ENCODE results near the gene PHF11. TPM values are rescaled to one million over a fixed set of nuclear protein-coding genes. Genes with fewer than 3 reads are reported as not detected.

Gene PHF11
- total RNA-seq, 2 donors from 2014 or later: 98.9 to 145 TPM

DNA sequence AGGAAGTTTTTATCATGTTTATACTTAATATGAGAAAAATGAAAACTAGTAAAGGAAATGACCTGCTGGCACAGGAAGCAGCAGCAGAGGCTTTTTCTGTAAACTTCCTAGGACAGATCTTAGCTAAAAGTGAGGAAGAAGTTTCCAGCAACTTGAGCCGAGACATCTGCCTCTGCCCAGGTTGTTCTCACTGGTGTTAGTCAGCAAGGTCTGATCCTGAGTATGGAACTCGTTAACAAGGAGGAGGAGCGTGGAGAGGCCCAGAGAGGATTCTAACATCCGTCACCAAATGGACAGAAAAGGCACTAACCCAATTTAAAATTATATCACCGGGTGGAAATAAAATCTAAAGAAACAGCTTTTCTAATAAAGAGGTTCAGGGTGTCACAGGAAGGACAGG is 43.6 kb downstream of the PHF11 start:
- no peaks in the 10 kb centered on the region for H3K27me3 Mint-ChIP-seq (ENCODE audit: low read depth)
- peak overlapping the region in 1 of 2 donors; percentile 24 for H3K4me3 Mint-ChIP-seq
- DNase-seq (no peak), ATAC-seq (replicated peaks in 1 of 2) (no peak)
- peak overlapping the region; percentile 78 for H3K27ac Mint-ChIP-seq
- H3K4me1 Mint-ChIP-seq (ENCODE audit: low read depth): peaks cover 19% of the 10 kb centered on the region
- H3K36me3 Mint-ChIP-seq (ENCODE audit: insufficient read depth in 2 of 2): peaks cover 2 to 12% of the 10 kb centered on the region in 2 donors
- no peaks in the 10 kb centered on the region for H3K9me3 Mint-ChIP-seq

GRCh38 chr13:49539746-49540145 is 44.0 kb downstream of the PHF11 start:
- Mint-ChIP-seq H3K4me3 (no peak overlapping the region), H3K27ac (peak overlapping the region; percentile 88)
- no peak for DNase-seq

DNA sequence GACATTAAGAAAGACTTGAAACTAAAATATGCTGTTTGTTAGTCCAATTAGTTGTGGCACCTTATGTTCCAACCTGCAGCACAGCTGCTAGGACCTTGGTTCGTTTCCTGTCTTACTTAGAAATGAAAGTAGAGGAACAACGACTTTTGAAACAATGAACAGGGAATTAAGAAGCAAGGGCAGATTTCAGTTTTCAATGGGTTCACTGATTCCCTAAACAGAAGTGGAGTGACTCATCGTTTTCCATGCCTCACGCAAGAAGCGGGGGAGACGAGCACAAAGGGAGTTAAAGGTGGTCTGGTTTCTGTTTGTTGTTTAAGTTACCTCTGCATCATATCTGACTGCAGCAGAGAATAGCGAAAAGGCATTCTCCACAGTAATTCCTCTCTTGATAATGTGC is 44.8 kb downstream of the PHF11 start:
- Mint-ChIP-seq H3K9me3 (no peaks in the 10 kb centered on the region), H3K36me3 (ENCODE audit: insufficient read depth in 2 of 2) (peaks cover 2 to 12% of the 10 kb centered on the region in 2 donors), H3K27ac (peak overlapping the region; percentile 88), H3K4me1 (ENCODE audit: low read depth) (peaks cover 19% of the 10 kb centered on the region), H3K27me3 (ENCODE audit: low read depth) (no peaks in the 10 kb centered on the region), H3K4me3 (peak overlapping the region; percentile 60 to 79)
- ATAC-seq (replicated peaks in 1 of 2): no peak
- no peak for DNase-seq

More at GRCh38 chr13:49539746-49540145, 44.0 kb downstream of the PHF11 start:
- peaks cover 2 to 12% of the 10 kb centered on the region in 2 donors for H3K36me3 Mint-ChIP-seq (ENCODE audit: insufficient read depth in 2 of 2)
- H3K4me1 Mint-ChIP-seq (ENCODE audit: low read depth): peaks cover 19% of the 10 kb centered on the region
- no peaks in the 10 kb centered on the region for H3K9me3 Mint-ChIP-seq
- ATAC-seq (replicated peaks in 1 of 2): no peak
- H3K27me3 Mint-ChIP-seq (ENCODE audit: low read depth): no peaks in the 10 kb centered on the region

DNA sequence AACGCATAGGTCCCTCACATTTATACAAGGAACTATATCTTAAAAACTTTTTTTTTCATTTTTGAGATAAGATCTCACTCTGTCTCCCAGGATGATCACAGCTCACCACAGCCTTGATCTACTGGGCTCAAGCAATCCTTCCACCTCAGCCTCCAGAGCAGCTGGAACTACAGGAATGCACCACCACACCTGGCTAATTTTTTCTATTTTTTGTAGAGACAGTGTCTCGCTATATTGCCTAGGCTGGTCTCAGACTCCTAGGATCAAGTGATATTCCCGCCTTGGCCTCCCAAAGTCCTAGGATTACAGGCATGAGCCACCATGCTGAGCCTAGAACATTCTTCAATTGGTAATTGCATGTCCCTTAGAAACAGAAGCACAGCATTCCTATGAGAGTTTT is 47.9 kb downstream of the PHF11 start:
- H3K27me3 Mint-ChIP-seq (ENCODE audit: low read depth): no peaks in the 10 kb centered on the region
- DNase-seq (no peak), ATAC-seq (replicated peaks in 1 of 2) (no peak)
- no peaks in the 10 kb centered on the region for H3K9me3 Mint-ChIP-seq
- no peak overlapping the region for H3K4me3 Mint-ChIP-seq
- H3K27ac Mint-ChIP-seq: no peak overlapping the region
- H3K36me3 Mint-ChIP-seq (ENCODE audit: insufficient read depth in 2 of 2): peaks cover 3 to 15% of the 10 kb centered on the region in 2 donors
- peaks cover 19% of the 10 kb centered on the region for H3K4me1 Mint-ChIP-seq (ENCODE audit: low read depth)

DNA sequence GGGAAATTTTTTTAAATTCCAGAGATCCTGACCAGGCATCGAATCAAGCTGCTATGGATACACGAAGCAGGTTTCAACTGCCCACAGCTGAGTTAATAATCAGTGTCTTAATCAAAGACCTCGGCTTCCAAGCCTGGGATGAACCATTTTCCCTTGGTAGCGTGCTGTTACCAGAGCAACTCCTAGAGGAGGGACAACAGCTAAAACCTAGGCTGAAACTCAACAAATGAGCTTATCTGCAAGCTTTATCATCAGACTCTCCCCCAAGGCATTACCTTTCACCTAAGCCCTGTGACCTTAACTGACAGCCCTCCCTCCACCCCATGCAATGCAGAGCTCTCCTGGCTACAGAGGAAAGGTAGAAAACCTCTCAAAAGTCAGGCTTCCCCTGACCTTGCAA is 49.9 kb downstream of the PHF11 start:
- ATAC-seq (replicated peaks in 1 of 2) (no peak), DNase-seq (no peak)
- Mint-ChIP-seq H3K9me3 (no peaks in the 10 kb centered on the region), H3K27me3 (ENCODE audit: low read depth) (no peaks in the 10 kb centered on the region), H3K4me1 (ENCODE audit: low read depth) (peaks cover 4% of the 10 kb centered on the region), H3K4me3 (no peak overlapping the region), H3K36me3 (ENCODE audit: insufficient read depth in 2 of 2) (peaks cover 2 to 8% of the 10 kb centered on the region in 2 donors), H3K27ac (no peak overlapping the region)

DNA sequence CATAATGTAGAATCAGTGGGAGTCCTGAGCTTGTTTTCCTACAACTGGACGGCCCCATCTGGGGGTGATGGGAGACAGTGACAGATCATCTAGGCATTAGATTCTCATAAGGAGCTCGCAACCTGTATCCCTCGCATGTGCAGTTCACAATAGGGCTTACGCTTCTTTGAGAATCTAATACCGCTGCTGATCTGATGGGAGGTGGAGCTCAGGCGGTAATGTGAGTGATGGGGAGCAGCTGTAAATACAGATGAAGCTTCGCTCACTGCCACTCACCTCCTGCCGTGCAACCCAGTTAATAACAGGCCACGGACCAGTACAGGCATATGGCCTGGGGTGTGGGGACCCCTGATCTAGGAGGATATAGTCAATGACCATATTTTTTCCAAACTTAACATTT is 50.8 kb downstream of the PHF11 start:
- Mint-ChIP-seq H3K27me3 (ENCODE audit: low read depth) (no peaks in the 10 kb centered on the region), H3K4me1 (ENCODE audit: low read depth) (no peaks in the 10 kb centered on the region), H3K4me3 (no peak overlapping the region), H3K9me3 (no peaks in the 10 kb centered on the region), H3K27ac (no peak overlapping the region), H3K36me3 (ENCODE audit: insufficient read depth in 2 of 2) (peaks cover 2 to 7% of the 10 kb centered on the region in 2 donors)
- ATAC-seq (replicated peaks in 1 of 2) (no peak), DNase-seq (no peak)

- no peaks in the 10 kb centered on the region for H3K9me3 Mint-ChIP-seq
- peaks cover 2 to 6% of the 10 kb centered on the region in 2 donors for H3K36me3 Mint-ChIP-seq (ENCODE audit: insufficient read depth in 2 of 2)
- H3K27me3 Mint-ChIP-seq (ENCODE audit: low read depth): no peaks in the 10 kb centered on the region
- DNase-seq (no peak), ATAC-seq (replicated peaks in 1 of 2) (no peak)
- no peaks in the 10 kb centered on the region for H3K4me1 Mint-ChIP-seq (ENCODE audit: low read depth)
- H3K27ac Mint-ChIP-seq: no peak overlapping the region
- no peak overlapping the region for H3K4me3 Mint-ChIP-seq
Observed at GRCh38 chr13:49549289-49549688, 53.5 kb downstream of the PHF11 start.

GRCh38 chr13:49550942-49551644 is 55.3 kb downstream of the PHF11 start:
- ATAC-seq (replicated peaks in 1 of 2) (no peak), DNase-seq (no peak)
- no peaks in the 10 kb centered on the region for H3K9me3 Mint-ChIP-seq
- H3K36me3 Mint-ChIP-seq (ENCODE audit: insufficient read depth in 2 of 2): peaks cover 2 to 6% of the 10 kb centered on the region in 2 donors
- H3K4me3 Mint-ChIP-seq: no peak overlapping the region
- H3K27ac Mint-ChIP-seq: no peak overlapping the region
- H3K4me1 Mint-ChIP-seq (ENCODE audit: low read depth): no peaks in the 10 kb centered on the region
- no peaks in the 10 kb centered on the region for H3K27me3 Mint-ChIP-seq (ENCODE audit: low read depth)

DNA sequence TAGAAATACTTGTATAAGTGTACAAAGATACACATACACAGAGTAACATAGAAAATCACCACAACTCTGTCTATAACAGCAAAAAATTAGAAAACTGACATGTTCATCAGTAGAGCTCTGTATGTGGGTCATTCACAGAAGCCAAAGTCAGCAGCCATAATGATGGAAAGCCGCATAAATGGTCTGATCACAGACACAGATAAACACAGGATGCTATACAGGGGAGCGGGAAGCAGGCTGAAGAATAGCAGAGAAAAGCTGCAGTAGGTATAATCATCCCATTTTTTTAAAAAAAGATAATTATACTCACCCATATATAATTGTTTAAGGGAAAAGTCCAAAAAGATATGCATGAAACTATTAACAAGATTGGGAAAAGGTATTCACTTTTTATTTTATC is 58.1 kb downstream of the PHF11 start:
- Mint-ChIP-seq H3K27me3 (ENCODE audit: low read depth) (no peaks in the 10 kb centered on the region), H3K4me1 (ENCODE audit: low read depth) (no peaks in the 10 kb centered on the region), H3K36me3 (ENCODE audit: insufficient read depth in 2 of 2) (peaks cover 2 to 6% of the 10 kb centered on the region in 2 donors), H3K27ac (no peak overlapping the region), H3K4me3 (no peak overlapping the region), H3K9me3 (no peaks in the 10 kb centered on the region)
- no peak for DNase-seq
- ATAC-seq (replicated peaks in 1 of 2): no peak

- no peak for DNase-seq
- H3K4me3 Mint-ChIP-seq: no peak overlapping the region
- H3K36me3 Mint-ChIP-seq (ENCODE audit: insufficient read depth in 2 of 2): peaks cover 5 to 11% of the 10 kb centered on the region in 2 donors
- no peaks in the 10 kb centered on the region for H3K4me1 Mint-ChIP-seq (ENCODE audit: low read depth)
- H3K27ac Mint-ChIP-seq: no peak overlapping the region
- no peaks in the 10 kb centered on the region for H3K27me3 Mint-ChIP-seq (ENCODE audit: low read depth)
- no peak for ATAC-seq (replicated peaks in 1 of 2)
- no peaks in the 10 kb centered on the region for H3K9me3 Mint-ChIP-seq
Observed at GRCh38 chr13:49554387-49554786, 58.6 kb downstream of the PHF11 start.

GRCh38 chr13:49559006-49559405 is 63.3 kb downstream of the PHF11 start:
- Mint-ChIP-seq H3K4me1 (ENCODE audit: low read depth) (peaks cover 16% of the 10 kb centered on the region), H3K36me3 (ENCODE audit: insufficient read depth in 2 of 2) (peaks cover 6 to 20% of the 10 kb centered on the region in 2 donors), H3K27me3 (ENCODE audit: low read depth) (no peaks in the 10 kb centered on the region), H3K27ac (no peak overlapping the region), H3K9me3 (no peaks in the 10 kb centered on the region), H3K4me3 (no peak overlapping the region)
- no peak for ATAC-seq (replicated peaks in 1 of 2)
- no peak for DNase-seq

DNA sequence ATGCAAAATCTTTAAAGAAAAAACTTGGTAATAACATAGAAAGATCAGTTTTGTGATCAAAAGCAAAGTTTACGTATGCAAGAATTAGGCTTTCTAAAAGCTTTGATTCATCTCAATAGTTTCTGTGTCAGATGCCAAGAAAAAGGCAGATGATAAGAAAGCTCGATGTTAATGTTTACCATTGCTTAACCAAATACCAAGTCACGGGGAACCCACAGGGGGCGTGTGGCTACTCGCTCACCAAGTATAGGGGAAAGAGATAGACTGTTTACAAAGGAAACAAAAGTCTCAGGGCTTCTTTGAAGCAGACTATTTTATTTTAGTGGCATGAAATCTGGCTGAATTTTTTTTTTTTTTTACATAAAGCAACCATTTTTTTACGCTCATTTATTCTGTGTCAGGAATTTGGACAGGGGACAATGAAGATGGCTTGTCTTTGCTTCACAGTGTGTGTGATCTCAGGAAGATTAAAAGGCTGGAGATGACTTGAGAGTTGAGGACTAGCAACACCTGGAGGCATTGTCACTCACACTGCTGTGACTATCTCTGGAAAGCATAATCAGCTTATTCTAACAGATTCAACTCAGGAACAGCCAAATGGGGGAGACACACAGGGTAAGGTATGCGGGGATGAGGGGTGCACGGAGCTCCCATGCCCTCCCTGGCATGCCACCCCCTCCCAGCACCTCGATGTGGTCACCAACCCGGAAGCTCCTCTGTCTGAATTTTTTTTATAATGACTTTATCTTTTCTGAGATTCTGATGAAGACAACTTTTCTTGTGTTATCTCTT is 64.7 kb downstream of the PHF11 start:
- H3K4me3 Mint-ChIP-seq: no peak overlapping the region
- H3K4me1 Mint-ChIP-seq (ENCODE audit: low read depth): peaks cover 16% of the 10 kb centered on the region
- H3K27ac Mint-ChIP-seq: peak overlapping the region; percentile 11
- DNase-seq (no peak), ATAC-seq (replicated peaks in 1 of 2) (no peak)
- H3K27me3 Mint-ChIP-seq (ENCODE audit: low read depth): no peaks in the 10 kb centered on the region
- H3K9me3 Mint-ChIP-seq: no peaks in the 10 kb centered on the region
- peaks cover 7 to 20% of the 10 kb centered on the region in 2 donors for H3K36me3 Mint-ChIP-seq (ENCODE audit: insufficient read depth in 2 of 2)

- ATAC-seq (replicated peaks in 1 of 2): no peak
- peaks cover 16% of the 10 kb centered on the region for H3K4me1 Mint-ChIP-seq (ENCODE audit: low read depth)
- no peak overlapping the region for H3K4me3 Mint-ChIP-seq
- no peaks in the 10 kb centered on the region for H3K27me3 Mint-ChIP-seq (ENCODE audit: low read depth)
- no peak overlapping the region for H3K27ac Mint-ChIP-seq
- DNase-seq: no peak
- H3K9me3 Mint-ChIP-seq: no peaks in the 10 kb centered on the region
- H3K36me3 Mint-ChIP-seq (ENCODE audit: insufficient read depth in 2 of 2): peaks cover 7 to 20% of the 10 kb centered on the region in 2 donors
Observed at GRCh38 chr13:49561062-49561410, 65.3 kb downstream of the PHF11 start.

Data from activated T-cell treated with anti-CD3 and anti-CD28 coated beads, Interleukin-2, amount 50 U/mL, for 72 hours (primary cell).